Putamen (tissue), 1 donor: ENCODE data around the gene NLRC4.
"Not testable (repeated sequence)": the region's sequence is repeated elsewhere in the genome, so short reads cannot be mapped to it uniquely, and the experiment has no call there.

Experiments used
- DNase-seq: peaks from one replicate; pipeline ENCODE4 v3.0.0-alpha.2; 2016; ENCODE audit warnings: low spot score

Gene NLRC4

GRCh38 chr2:32242331-32242730 lies 22.4 kb downstream of the NLRC4 start:
- no peak for DNase-seq

GRCh38 chr2:32237996-32238395 lies 26.7 kb downstream of the NLRC4 start:
- DNase-seq: no peak

GRCh38 chr2:32237488-32237887 lies 27.2 kb downstream of the NLRC4 start:
- no peak for DNase-seq

GRCh38 chr2:32235315-32235714 lies 29.4 kb downstream of the NLRC4 start:
- no peak for DNase-seq

- DNase-seq: no peak
These were observed 32.7 kb downstream of the NLRC4 start for GRCh38 chr2:32231959-32232358.

GRCh38 chr2:32229635-32230034 lies 35.1 kb downstream of the NLRC4 start:
- DNase-seq: no peak

- no peak for DNase-seq
These were observed 36.5 kb downstream of the NLRC4 start for GRCh38 chr2:32228181-32228580.

- DNase-seq: no peak
These were observed 37.2 kb downstream of the NLRC4 start for GRCh38 chr2:32227492-32227891.

- DNase-seq: no peak
These were observed 41.7 kb downstream of the NLRC4 start for GRCh38 chr2:32222966-32223365.

GRCh38 chr2:32220445-32220844 lies 44.2 kb downstream of the NLRC4 start:
- DNase-seq: no peak

- no peak for DNase-seq
These were observed 52.4 kb downstream of the NLRC4 start for GRCh38 chr2:32212295-32212694.

GRCh38 chr2:32210767-32211408 lies 53.8 kb downstream of the NLRC4 start:
- no peak for DNase-seq

GRCh38 chr2:32203428-32203827 lies 61.3 kb downstream of the NLRC4 start:
- DNase-seq: not testable (repeated sequence)

GRCh38 chr2:32200814-32201213 lies 63.9 kb downstream of the NLRC4 start:
- DNase-seq: no peak

GRCh38 chr2:32192418-32192817 lies 72.3 kb downstream of the NLRC4 start:
- no peak for DNase-seq

- DNase-seq: no peak
These were observed 75.7 kb downstream of the NLRC4 start for GRCh38 chr2:32189011-32189410.

GRCh38 chr2:32182667-32183066 lies 82.0 kb downstream of the NLRC4 start:
- no peak for DNase-seq
